22Rv1 (cell line): ENCODE data around the gene PSKH1.

ENCODE experiments used
- CTCF ChIP-seq: fragments of 450-650 bp; IDR thresholded peaks from 2 replicates; pipeline ENCODE4 v1.5.1; 2017; ENCODE audit warnings: mild to moderate bottlenecking
- ZFX ChIP-seq: fragments of 450-650 bp; IDR thresholded peaks from 2 replicates; pipeline ENCODE4 v1.6.1; 2017; ENCODE audit warnings: antibody characterized with exemption, borderline replicate concordance

DNA sequence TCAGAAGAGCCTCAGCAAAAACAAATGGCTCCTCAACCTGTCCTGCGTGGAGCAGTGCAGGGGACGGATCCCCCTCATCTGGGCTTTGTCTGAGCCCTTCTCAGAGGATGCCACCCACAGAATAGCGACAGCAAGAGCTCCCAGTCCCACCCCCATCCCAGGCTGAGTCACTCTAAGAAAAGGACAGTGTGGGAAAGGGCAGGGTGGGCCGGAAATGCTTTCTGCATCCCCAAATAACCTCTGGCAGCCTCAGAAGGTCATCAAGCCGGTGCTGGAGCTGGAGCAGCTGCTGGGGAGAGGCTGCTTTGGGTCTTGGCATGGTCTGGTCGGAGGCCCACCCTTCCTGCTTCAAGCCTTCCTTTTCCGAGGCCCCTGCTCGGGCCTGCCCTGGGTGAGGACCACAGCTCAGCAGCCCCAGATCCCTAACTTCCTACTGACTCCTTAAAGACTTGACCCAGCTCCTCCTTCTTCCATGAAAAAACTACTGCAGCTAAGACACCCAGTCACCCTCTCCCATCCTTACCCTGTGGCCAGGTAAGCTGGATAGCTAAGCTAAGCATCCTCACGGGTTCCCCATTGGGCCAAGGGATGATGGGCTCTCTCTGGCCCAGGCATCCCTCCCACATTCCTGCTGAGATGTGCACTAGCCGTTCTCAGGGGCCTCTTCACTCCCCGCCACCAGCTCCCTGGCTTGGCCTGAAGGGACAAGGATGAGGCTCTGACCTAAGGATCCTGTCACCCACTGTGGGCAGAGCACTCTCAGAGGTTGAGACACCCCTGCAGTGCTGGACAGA is 66.7 kb downstream of the PSKH1 start:
- TF ChIP-seq CTCF, result no peak
- no peak for TF ChIP-seq ZFX
